Heart left ventricle (tissue), 16 donors: ENCODE results near the gene PGAP2. TPM values are rescaled to one million over a fixed set of nuclear protein-coding genes. Genes with fewer than 3 reads are reported as not detected.

Source experiments
- ATAC-seq, 4 donors: fragments of 200-7000 bp; cut with Tn5 transposase; one replicate each; pipeline ENCODE4 v1.9.1; 2020 to 2022; ENCODE audit warnings: moderate library complexity in 4 of 4, mild to moderate bottlenecking in 3 of 4, moderate number of reproducible peaks in 1 of 4
- DNase-seq, 5 donors: peaks; one replicate each; pipeline ENCODE4 v3.0.0-alpha.2; 2020
- H3K27ac ChIP-seq, 12 donors: fragments of 200-600 bp; sonication (generic) in 4 of 12; one replicate each; pipeline versions ENCODE4 v1.5.0 to v1.8.0; 2016 to 2022; ENCODE audit warnings: mild to moderate bottlenecking in 2 of 12
- H3K27me3 ChIP-seq, 9 donors: fragments of 200-600 bp; sonication (generic) in 2 of 9; one replicate each; pipeline versions ENCODE4 v1.5.1 to v1.8.0; 2016 to 2022; ENCODE audit warnings: mild to moderate bottlenecking in 3 of 9
- H3K36me3 ChIP-seq, 9 donors: fragments of 200-600 bp; sonication (generic) in 2 of 9; one replicate each; pipeline versions ENCODE4 v1.5.0 to v1.8.0; 2018 to 2022; ENCODE audit warnings: mild to moderate bottlenecking in 2 of 9
- H3K4me1 ChIP-seq, 12 donors: fragments of 200-600 bp; sonication (generic) in 4 of 12; one replicate each; pipeline versions ENCODE4 v1.5.0 to v1.8.0; 2016 to 2022; ENCODE audit warnings: mild to moderate bottlenecking in 3 of 12
- H3K4me3 ChIP-seq, 12 donors: fragments of 200-600 bp; sonication (generic) in 4 of 12; one replicate each; pipeline versions ENCODE4 v1.5.0 to v1.8.0; 2017 to 2022; ENCODE audit warnings: mild to moderate bottlenecking in 9 of 12, moderate library complexity in 4 of 12
- H3K9me3 ChIP-seq, 12 donors: fragments of 200-600 bp; sonication (generic) in 4 of 12; one replicate each; pipeline versions ENCODE4 v1.5.0 to v1.8.0; 2016 to 2022; ENCODE audit warnings: mild to moderate bottlenecking in 1 of 12
- CTCF ChIP-seq, 12 donors: fragments of 200-600 bp; sonication (generic) in 4 of 12; IDR thresholded peaks; one replicate each; pipeline versions ENCODE4 v1.5.0 to v1.8.0; 2018 to 2022; ENCODE audit warnings: antibody characterized with exemption in 12 of 12, mild to moderate bottlenecking in 5 of 12
- POLR2A ChIP-seq, 2 donors: fragments of 450-650 bp; IDR thresholded peaks; one replicate each; pipeline ENCODE4 v1.6.1; 2017; ENCODE audit warnings: antibody characterized with exemption in 2 of 2, mild to moderate bottlenecking in 2 of 2, moderate library complexity in 2 of 2
- WGBS, 4 donors: extraction: QIAGEN DNeasy Blood & Tissue Kit in 2 of 4; methylation state at CpG; one replicate each; pipeline versions ENCODE4 v1.1.5 to v1.1.7; 2013 to 2018; 5-methylcytosine and 5-hydroxymethylcytosine counted together
- intact Hi-C, 10 donors: fragments of 100-400 bp; cut with DNase I; formaldehyde crosslinking; loops; one replicate each; pipeline versions ENCODE4 v1.11.1 to v1.14.2; 2022
- polyA plus RNA-seq, 2 donors: library from polyadenylated mRNA; stranded (reverse); fragments of 200-250 nt; gene quantifications; one replicate each; pipeline ENCODE4 v1.2.3, GENCODE V29; 2013
- total RNA-seq, 9 donors: library from RNA; depleted of rRNA in 2 of 9; stranded (reverse); fragments of >200 nt in 2 of 9; fragmentation: NEBNext Ultra II Directional in 3 of 9; extraction: Animal tissue kit (Norgen Biotek cat#: 25700) in 3 of 9; gene quantifications; one replicate each; pipeline versions ENCODE4 v1.1.0 to v1.2.4, GENCODE V29; 2016 to 2023
- donor health status: ischemic (EF 13 %, LVEDD 7.1; RV severe dilation, severe dysfunction).
- donor health status: healthy with polysubstance abuse.
- donor health status: DM: no; HTN: yes; CAD: no.
- donor health status: DM: no; HTN: no; CAD: no.
- donor health status: ischemic (EF 25% LVEDD 6.9; RV normal size, moderate dysfunction).
- donor health status: ischemic (EF 25% LVEDD 5.7; RV mildly dilated, moderate dysfunction).
- donor health status: healthy.
- donor health status: DM: yes; HTN: yes; CAD: no.
- donor health status: ischemic (EF 35%, LVEDD 5.7; RV mildly dilated, moderate dysfunction).
- donor health status: nonischemic (EF 11% LVEDD 7.7; RV severe dilation, severe dysfunction).
- donor health status: DM: yes; HTN: yes; CAD: no.
- donor health status: PGD.
- donor health status: ischemic (EF 29% LVEDD 5.4; RV normal size, mild dysfunction).
- donor health status: nonischemic (EF 23%, LVEDD 6.1; RV moderate dilation, normal function).

PGAP2 gene
- total and polyA plus RNA-seq, 11 donors, result 12.9 to 31.7 (median 21.1) TPM

GRCh38 chr11:3796002-3796311, 12.4 kb upstream of the PGAP2 start:
- H3K27me3 ChIP-seq, result no peaks in the 10 kb centered on the region
- H3K36me3 ChIP-seq, result peaks cover 0 to 41% (median 32%) of the 10 kb centered on the region in 9 donors
- no peak for ATAC-seq
- TF ChIP-seq POLR2A (IDR thresholded peaks at IDR 0.05), result no peak
- no peak for TF ChIP-seq CTCF (IDR thresholded peaks at IDR 0.05)
- H3K4me3 ChIP-seq, result peak overlapping the region in 11 of 12 donors; percentile 69 to 100 (median 88)
- intact Hi-C loops, result loop anchor here in 3 of 10 donors (2.0 to 5.0 kb wide), 2 partner anchors 45 to 46 kb away; partner anchors contain the start of gene RHOG (in 3 of the 3)
- peaks cover 7 to 36% (median 22%) of the 10 kb centered on the region in 12 donors for H3K4me1 ChIP-seq
- H3K9me3 ChIP-seq, result no peaks in the 10 kb centered on the region
- no peak for DNase-seq
- H3K27ac ChIP-seq, result peak overlapping the region in 8 of 12 donors; percentile 5 to 99 (median 96)
- WGBS, 4 donors, result 28 to 45% (median 39%) methylated on average over 6 of the region's 6 CpGs

GRCh38 chr11:3796346-3796745, 12.0 kb upstream of the PGAP2 start:
- intact Hi-C loops, result loop anchor here in 3 of 10 donors (2.0 to 5.0 kb wide), 2 partner anchors 44 to 46 kb away; partner anchors contain the start of gene RHOG (in 3 of the 3)
- DNase-seq (no peak), ATAC-seq (no peak)
- Histone ChIP-seq H3K36me3 (peaks cover 0 to 37% (median 28%) of the 10 kb centered on the region in 9 donors), H3K27me3 (no peaks in the 10 kb centered on the region), H3K27ac (peak overlapping the region in 9 of 12 donors; percentile 19 to 99 (median 97)), H3K4me3 (peak overlapping the region; percentile 69 to 100 (median 88)), H3K9me3 (no peaks in the 10 kb centered on the region), H3K4me1 (peaks cover 7 to 36% (median 22%) of the 10 kb centered on the region in 12 donors)
- TF ChIP-seq CTCF (IDR thresholded peaks at IDR 0.05) (no peak), POLR2A (IDR thresholded peaks at IDR 0.05) (no peak)
- WGBS, 4 donors, result 7 to 12% (median 10%) methylated on average over 14 of the region's 14 CpGs

GRCh38 chr11:3796801-3797328, 11.5 kb upstream of the PGAP2 start:
- Histone ChIP-seq H3K4me3 (peak overlapping the region; percentile 69 to 100 (median 88)), H3K4me1 (peaks cover 7 to 36% (median 22%) of the 10 kb centered on the region in 12 donors), H3K36me3 (peaks cover 0 to 32% (median 23%) of the 10 kb centered on the region in 9 donors), H3K27ac (peak overlapping the region; percentile 52 to 99 (median 96)), H3K27me3 (no peaks in the 10 kb centered on the region), H3K9me3 (no peaks in the 10 kb centered on the region)
- ATAC-seq (peak in 3 of 4 donors; percentile 5 to 57 (median 56)), DNase-seq (no peak)
- TF ChIP-seq CTCF (IDR thresholded peaks at IDR 0.05) (peak in 1 of 12 donors; percentile 14), POLR2A (IDR thresholded peaks at IDR 0.05) (no peak)
- 0% methylated on average over 13 to 26 of the region's 26 CpGs for WGBS, 4 donors
- intact Hi-C loops, result loop anchor here in 3 of 10 donors (2.0 to 5.0 kb wide), 2 partner anchors 44 to 45 kb away; partner anchors contain the start of gene RHOG (in 3 of the 3)

- WGBS, 4 donors, result 0 to 1% (median 0%) methylated on average over 50 to 86 of the region's 86 CpGs
- peaks cover 0 to 26% (median 17%) of the 10 kb centered on the region in 9 donors for H3K36me3 ChIP-seq
- H3K27ac ChIP-seq, result peak within 1 kb of the TSS; percentile 80 to 99 (median 96)
- DNase-seq, result peak; percentile 100
- peak within 1 kb of the TSS; percentile 69 to 100 (median 88) for H3K4me3 ChIP-seq
- intact Hi-C loops, result loop anchor here in 4 of 10 donors (2.0 to 5.0 kb wide), 2 partner anchors 43 to 45 kb away; partner anchors contain the start of gene RHOG (in 4 of the 4)
- H3K4me1 ChIP-seq, result peaks cover 7 to 36% (median 22%) of the 10 kb centered on the region in 12 donors
- ATAC-seq, result peak; percentile 95 to 98 (median 98)
- H3K9me3 ChIP-seq, result no peaks in the 10 kb centered on the region
- H3K27me3 ChIP-seq, result no peaks in the 10 kb centered on the region
- peak; percentile 99 to 100 for TF ChIP-seq POLR2A (IDR thresholded peaks at IDR 0.05)
- peak in 3 of 12 donors; percentile 2 to 20 (median 4) for TF ChIP-seq CTCF (IDR thresholded peaks at IDR 0.05)
Observed at GRCh38 chr11:3797329-3798090, 10.8 kb upstream of the PGAP2 start, which contains the start of gene NUP98. Gene NUP98, minus strand, starts transcription at chr11:3797554. Its CDS starts 15,437 bp downstream, at chr11:3782117.
